ENCODE results near the gene DCXR. TPM values are rescaled to one million over a fixed set of nuclear protein-coding genes. Genes with fewer than 3 reads are reported as not detected.

DCXR gene
- total and polyA plus RNA-seq, 5 donors from 2014 or later = 96.9 to 150 (median 129) TPM

GRCh38 chr17:82031303-82031884 lies 6.1 kb downstream of the DCXR start, which contains the start of gene RAC3:
Gene RAC3, plus strand, starts transcription at chr17:82031678. Its CDS starts 84 bp downstream, at chr17:82031762.
- DNase-seq (no peak), ATAC-seq (ENCODE audit: low read depth in 2 of 2) (peak in 1 of 2 donors; percentile 4)
- Histone ChIP-seq H3K27me3 (ENCODE audit: control insufficient read depth, insufficient read depth, low read length) (no peaks in the 10 kb centered on the region), H3K27ac (ENCODE audit: insufficient read depth, low read length, poor library complexity, severe bottlenecking) (no peak within 1 kb of the TSS), H3K4me1 (ENCODE audit: control insufficient read depth, insufficient read depth, low read length, poor library complexity, severe bottlenecking) (peaks cover 29% of the 10 kb centered on the region), H3K9me3 (ENCODE audit: control insufficient read depth in 2 of 2, low read length in 2 of 2) (no peaks in the 10 kb centered on the region), H3K4me3 (ENCODE audit: low read depth, low read length) (no peak within 1 kb of the TSS), H3K36me3 (ENCODE audit: control insufficient read depth, insufficient read depth, low read length) (no peaks in the 10 kb centered on the region)
- Mint-ChIP-seq H3K27me3 (no peaks in the 10 kb centered on the region), H3K4me1 (peaks cover 0 to 28% (median 7%) of the 10 kb centered on the region in 4 donors), H3K27ac (peak within 1 kb of the TSS in 2 of 3 donors; percentile 63 to 71), H3K4me3 (peak within 1 kb of the TSS; percentile 86 to 91 (median 90)), H3K36me3 (peaks cover 5% of the 10 kb centered on the region), H3K9me3 (no peaks in the 10 kb centered on the region)

- Mint-ChIP-seq H3K4me3 (peak overlapping the region; percentile 86 to 91 (median 90)), H3K27me3 (no peaks in the 10 kb centered on the region), H3K36me3 (peaks cover 5% of the 10 kb centered on the region), H3K4me1 (peaks cover 0 to 23% (median 7%) of the 10 kb centered on the region in 4 donors), H3K9me3 (no peaks in the 10 kb centered on the region), H3K27ac (peak overlapping the region in 2 of 3 donors; percentile 63 to 71)
- DNase-seq = peak; percentile 72 to 86 (median 84)
- no peak overlapping the region for H3K4me3 ChIP-seq (ENCODE audit: low read depth, low read length)
- peak; percentile 81 to 82 for ATAC-seq (ENCODE audit: low read depth in 2 of 2)
- peaks cover 23% of the 10 kb centered on the region for H3K4me1 ChIP-seq (ENCODE audit: control insufficient read depth, insufficient read depth, low read length, poor library complexity, severe bottlenecking)
- H3K27me3 ChIP-seq (ENCODE audit: control insufficient read depth, insufficient read depth, low read length) = no peaks in the 10 kb centered on the region
- H3K9me3 ChIP-seq (ENCODE audit: control insufficient read depth in 2 of 2, low read length in 2 of 2) = no peaks in the 10 kb centered on the region
- no peak overlapping the region for H3K27ac ChIP-seq (ENCODE audit: insufficient read depth, low read length, poor library complexity, severe bottlenecking)
- no peaks in the 10 kb centered on the region for H3K36me3 ChIP-seq (ENCODE audit: control insufficient read depth, insufficient read depth, low read length)
Measured at GRCh38 chr17:82030470-82031302, 6.8 kb downstream of the DCXR start.

- peak in 1 of 3 donors; percentile 21 for DNase-seq
- H3K4me3 ChIP-seq (ENCODE audit: low read depth, low read length) = no peak overlapping the region
- Mint-ChIP-seq H3K27me3 (no peaks in the 10 kb centered on the region), H3K9me3 (no peaks in the 10 kb centered on the region), H3K36me3 (peaks cover 2% of the 10 kb centered on the region), H3K4me3 (peak overlapping the region in 3 of 4 donors; percentile 62 to 91 (median 74)), H3K4me1 (peaks cover 0 to 17% (median 2%) of the 10 kb centered on the region in 4 donors), H3K27ac (no peak overlapping the region)
- H3K27me3 ChIP-seq (ENCODE audit: control insufficient read depth, insufficient read depth, low read length) = no peaks in the 10 kb centered on the region
- no peaks in the 10 kb centered on the region for H3K9me3 ChIP-seq (ENCODE audit: control insufficient read depth in 2 of 2, low read length in 2 of 2)
- no peak overlapping the region for H3K27ac ChIP-seq (ENCODE audit: insufficient read depth, low read length, poor library complexity, severe bottlenecking)
- no peak for ATAC-seq (ENCODE audit: low read depth in 2 of 2)
- H3K36me3 ChIP-seq (ENCODE audit: control insufficient read depth, insufficient read depth, low read length) = no peaks in the 10 kb centered on the region
- H3K4me1 ChIP-seq (ENCODE audit: control insufficient read depth, insufficient read depth, low read length, poor library complexity, severe bottlenecking) = peaks cover 20% of the 10 kb centered on the region
Measured at GRCh38 chr17:82029990-82030469, 7.5 kb downstream of the DCXR start.

GRCh38 chr17:82029391-82029790 lies 8.1 kb downstream of the DCXR start:
- Histone ChIP-seq H3K36me3 (ENCODE audit: control insufficient read depth, insufficient read depth, low read length) (no peaks in the 10 kb centered on the region), H3K4me1 (ENCODE audit: control insufficient read depth, insufficient read depth, low read length, poor library complexity, severe bottlenecking) (peaks cover 23% of the 10 kb centered on the region), H3K9me3 (ENCODE audit: control insufficient read depth in 2 of 2, low read length in 2 of 2) (no peaks in the 10 kb centered on the region), H3K27ac (ENCODE audit: insufficient read depth, low read length, poor library complexity, severe bottlenecking) (no peak overlapping the region), H3K27me3 (ENCODE audit: control insufficient read depth, insufficient read depth, low read length) (no peaks in the 10 kb centered on the region), H3K4me3 (ENCODE audit: low read depth, low read length) (no peak overlapping the region)
- Mint-ChIP-seq H3K9me3 (no peaks in the 10 kb centered on the region), H3K36me3 (no peaks in the 10 kb centered on the region), H3K27me3 (no peaks in the 10 kb centered on the region), H3K4me1 (peaks cover 0 to 14% (median 0%) of the 10 kb centered on the region in 4 donors), H3K27ac (no peak overlapping the region), H3K4me3 (peak overlapping the region in 2 of 4 donors; percentile 62 to 74)
- DNase-seq = no peak
- ATAC-seq (ENCODE audit: low read depth in 2 of 2) = no peak

- Histone ChIP-seq H3K27me3 (ENCODE audit: control insufficient read depth, insufficient read depth, low read length) (no peaks in the 10 kb centered on the region), H3K4me3 (ENCODE audit: low read depth, low read length) (no peak overlapping the region), H3K27ac (ENCODE audit: insufficient read depth, low read length, poor library complexity, severe bottlenecking) (no peak overlapping the region), H3K4me1 (ENCODE audit: control insufficient read depth, insufficient read depth, low read length, poor library complexity, severe bottlenecking) (peaks cover 28% of the 10 kb centered on the region), H3K9me3 (ENCODE audit: control insufficient read depth in 2 of 2, low read length in 2 of 2) (no peaks in the 10 kb centered on the region), H3K36me3 (ENCODE audit: control insufficient read depth, insufficient read depth, low read length) (no peaks in the 10 kb centered on the region)
- H3K36me3 Mint-ChIP-seq = no peaks in the 10 kb centered on the region
- ATAC-seq (ENCODE audit: low read depth in 2 of 2) (no peak), DNase-seq (no peak)
- no peaks in the 10 kb centered on the region for H3K27me3 Mint-ChIP-seq
- H3K4me1 Mint-ChIP-seq = peaks cover 0 to 18% (median 0%) of the 10 kb centered on the region in 4 donors
- H3K9me3 Mint-ChIP-seq = no peaks in the 10 kb centered on the region
- no peak overlapping the region for H3K4me3 Mint-ChIP-seq
- no peak overlapping the region for H3K27ac Mint-ChIP-seq
Measured at GRCh38 chr17:82028966-82029365, 8.5 kb downstream of the DCXR start.

- H3K9me3 Mint-ChIP-seq = no peaks in the 10 kb centered on the region
- H3K27me3 ChIP-seq (ENCODE audit: control insufficient read depth, insufficient read depth, low read length) = no peaks in the 10 kb centered on the region
Measured at GRCh38 chr17:82028246-82028645, 9.3 kb downstream of the DCXR start.

GRCh38 chr17:82025401-82026107 lies 11.9 kb downstream of the DCXR start:
- peak overlapping the region in 1 of 4 donors; percentile 73 for H3K4me3 Mint-ChIP-seq
- Histone ChIP-seq H3K27ac (ENCODE audit: insufficient read depth, low read length, poor library complexity, severe bottlenecking) (no peak overlapping the region), H3K4me1 (ENCODE audit: control insufficient read depth, insufficient read depth, low read length, poor library complexity, severe bottlenecking) (peaks cover 39% of the 10 kb centered on the region), H3K9me3 (ENCODE audit: control insufficient read depth in 2 of 2, low read length in 2 of 2) (no peaks in the 10 kb centered on the region), H3K27me3 (ENCODE audit: control insufficient read depth, insufficient read depth, low read length) (no peaks in the 10 kb centered on the region), H3K4me3 (ENCODE audit: low read depth, low read length) (no peak overlapping the region), H3K36me3 (ENCODE audit: control insufficient read depth, insufficient read depth, low read length) (no peaks in the 10 kb centered on the region)
- H3K9me3 Mint-ChIP-seq = no peaks in the 10 kb centered on the region
- ATAC-seq (ENCODE audit: low read depth in 2 of 2) = no peak
- no peaks in the 10 kb centered on the region for H3K27me3 Mint-ChIP-seq
- H3K27ac Mint-ChIP-seq = no peak overlapping the region
- no peaks in the 10 kb centered on the region for H3K36me3 Mint-ChIP-seq
- DNase-seq = no peak
- peaks cover 0 to 36% (median 8%) of the 10 kb centered on the region in 4 donors for H3K4me1 Mint-ChIP-seq

More at GRCh38 chr17:82028246-82028645, 9.3 kb downstream of the DCXR start:
- Mint-ChIP-seq H3K4me1 (peaks cover 0 to 21% (median 0%) of the 10 kb centered on the region in 4 donors), H3K27me3 (no peaks in the 10 kb centered on the region), H3K27ac (no peak overlapping the region), H3K4me3 (no peak overlapping the region), H3K36me3 (no peaks in the 10 kb centered on the region)
- ATAC-seq (ENCODE audit: low read depth in 2 of 2) = no peak
- Histone ChIP-seq H3K36me3 (ENCODE audit: control insufficient read depth, insufficient read depth, low read length) (no peaks in the 10 kb centered on the region), H3K4me1 (ENCODE audit: control insufficient read depth, insufficient read depth, low read length, poor library complexity, severe bottlenecking) (peaks cover 34% of the 10 kb centered on the region), H3K9me3 (ENCODE audit: control insufficient read depth in 2 of 2, low read length in 2 of 2) (no peaks in the 10 kb centered on the region), H3K4me3 (ENCODE audit: low read depth, low read length) (no peak overlapping the region), H3K27ac (ENCODE audit: insufficient read depth, low read length, poor library complexity, severe bottlenecking) (no peak overlapping the region)
- DNase-seq = no peak

Measured in CD4-positive, CD25-positive, alpha-beta regulatory T cell (primary cell).